ENCODE data around the gene SLC15A4.

SLC15A4 gene

GRCh38 chr12:128779901-128780300, 43.9 kb downstream of the SLC15A4 start:
- no peak for TF ChIP-seq CTCF (IDR thresholded peaks at IDR 0.05; ENCODE audit: borderline replicate concordance, control extremely low read depth, extremely low read depth, insufficient read depth, missing control alignments)
- DNase-seq (ENCODE audit: low spot score) = no peak
- in situ Hi-C loops (cut with MboI; ENCODE audit: low sequenced_read_pairs, unreplicated experiment) = no loop called here

DNA sequence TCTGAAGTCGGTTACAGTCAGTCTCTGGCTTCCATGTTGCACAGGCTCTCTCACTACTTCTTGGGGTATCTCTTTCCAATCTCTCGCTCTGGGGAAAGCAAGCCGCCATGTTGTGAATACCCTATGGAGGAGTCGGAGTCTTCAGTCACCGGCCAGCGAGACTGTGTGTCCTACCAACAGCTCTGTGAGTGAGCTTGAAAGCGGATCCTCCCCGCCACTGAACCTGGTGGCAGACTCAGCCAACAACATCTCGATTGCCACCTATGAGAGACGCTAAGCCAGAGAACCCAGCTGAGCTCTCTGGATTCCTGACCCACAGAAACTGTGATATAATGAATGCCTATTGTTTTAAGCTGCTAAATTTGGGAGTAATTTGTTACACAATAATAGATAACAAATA, 51.5 kb downstream of the SLC15A4 start:
- TF ChIP-seq CTCF (IDR thresholded peaks at IDR 0.05; ENCODE audit: borderline replicate concordance, control extremely low read depth, extremely low read depth, insufficient read depth, missing control alignments) = no peak
- in situ Hi-C loops (cut with MboI; ENCODE audit: low sequenced_read_pairs, unreplicated experiment) = no loop called here

GRCh38 chr12:128771681-128772080, 52.1 kb downstream of the SLC15A4 start:
- DNase-seq (ENCODE audit: low spot score) = no peak
- in situ Hi-C loops (cut with MboI; ENCODE audit: low sequenced_read_pairs, unreplicated experiment) = no loop called here
- no peak for TF ChIP-seq CTCF (IDR thresholded peaks at IDR 0.05; ENCODE audit: borderline replicate concordance, control extremely low read depth, extremely low read depth, insufficient read depth, missing control alignments)

More for the DNA sequence above, 51.5 kb downstream of the SLC15A4 start:
- DNase-seq (ENCODE audit: low spot score) = no peak

- in situ Hi-C loops (cut with MboI; ENCODE audit: low sequenced_read_pairs, unreplicated experiment) = no loop called here
- TF ChIP-seq CTCF (IDR thresholded peaks at IDR 0.05; ENCODE audit: borderline replicate concordance, control extremely low read depth, extremely low read depth, insufficient read depth, missing control alignments) = no peak
Measured at GRCh38 chr12:128767518-128767917, 56.2 kb downstream of the SLC15A4 start.

GRCh38 chr12:128766738-128767501, 56.8 kb downstream of the SLC15A4 start:
- in situ Hi-C loops (cut with MboI; ENCODE audit: low sequenced_read_pairs, unreplicated experiment) = no loop called here
- DNase-seq (ENCODE audit: low spot score) = no peak
- no peak for TF ChIP-seq CTCF (IDR thresholded peaks at IDR 0.05; ENCODE audit: borderline replicate concordance, control extremely low read depth, extremely low read depth, insufficient read depth, missing control alignments)

More at GRCh38 chr12:128767518-128767917, 56.2 kb downstream of the SLC15A4 start:
- no peak for DNase-seq (ENCODE audit: low spot score)

DNA sequence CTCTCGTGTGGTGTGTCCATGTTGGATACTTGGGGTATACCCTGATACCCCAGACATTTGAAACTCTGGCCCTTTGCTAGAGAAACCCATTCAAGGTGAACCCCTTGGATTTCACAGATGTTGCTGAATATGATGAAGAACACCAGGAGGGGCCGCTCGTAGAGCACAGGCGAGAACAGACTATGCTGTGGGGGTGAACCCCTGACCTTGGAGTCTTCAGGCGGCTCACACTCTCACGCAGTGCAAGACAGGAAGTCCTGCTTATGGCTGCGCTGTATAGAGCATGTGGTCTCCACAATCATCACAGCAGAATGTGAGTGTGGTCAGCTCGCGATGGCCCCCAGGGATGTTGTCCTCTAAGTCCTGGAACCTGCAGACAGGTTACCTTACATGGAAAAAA, 60.4 kb downstream of the SLC15A4 start:
- in situ Hi-C loops (cut with MboI; ENCODE audit: low sequenced_read_pairs, unreplicated experiment) = no loop called here
- no peak for TF ChIP-seq CTCF (IDR thresholded peaks at IDR 0.05; ENCODE audit: borderline replicate concordance, control extremely low read depth, extremely low read depth, insufficient read depth, missing control alignments)
- no peak for DNase-seq (ENCODE audit: low spot score)

Data from GM13976 (cell line).